Measurements from ENCODE around the gene SCML2.
"Not testable (repeated sequence)": the region's sequence is repeated elsewhere in the genome, so short reads cannot be mapped to it uniquely, and the experiment has no call there.

- TF ChIP-seq, protein P1, sequence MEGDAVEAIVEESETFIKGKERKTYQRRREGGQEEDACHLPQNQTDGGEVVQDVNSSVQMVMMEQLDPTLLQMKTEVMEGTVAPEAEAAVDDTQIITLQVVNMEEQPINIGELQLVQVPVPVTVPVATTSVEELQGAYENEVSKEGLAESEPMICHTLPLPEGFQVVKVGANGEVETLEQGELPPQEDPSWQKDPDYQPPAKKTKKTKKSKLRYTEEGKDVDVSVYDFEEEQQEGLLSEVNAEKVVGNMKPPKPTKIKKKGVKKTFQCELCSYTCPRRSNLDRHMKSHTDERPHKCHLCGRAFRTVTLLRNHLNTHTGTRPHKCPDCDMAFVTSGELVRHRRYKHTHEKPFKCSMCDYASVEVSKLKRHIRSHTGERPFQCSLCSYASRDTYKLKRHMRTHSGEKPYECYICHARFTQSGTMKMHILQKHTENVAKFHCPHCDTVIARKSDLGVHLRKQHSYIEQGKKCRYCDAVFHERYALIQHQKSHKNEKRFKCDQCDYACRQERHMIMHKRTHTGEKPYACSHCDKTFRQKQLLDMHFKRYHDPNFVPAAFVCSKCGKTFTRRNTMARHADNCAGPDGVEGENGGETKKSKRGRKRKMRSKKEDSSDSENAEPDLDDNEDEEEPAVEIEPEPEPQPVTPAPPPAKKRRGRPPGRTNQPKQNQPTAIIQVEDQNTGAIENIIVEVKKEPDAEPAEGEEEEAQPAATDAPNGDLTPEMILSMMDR (IDR thresholded peaks at IDR 0.05), result not testable (repeated sequence)
- not testable (repeated sequence) for TF ChIP-seq POLR2A, EP300 (IDR thresholded peaks at IDR 0.05)
Measured at GRCh38 chrX:18229646-18230045, 124.8 kb downstream of the SCML2 start.
